GM23338 (cell line): ENCODE results near the gene SERPINB13. TPM values are rescaled to one million over a fixed set of nuclear protein-coding genes. Genes with fewer than 3 reads are reported as not detected.

ENCODE experiments used
- ATAC-seq: fragments of 200-7000 bp; cut with Tn5 transposase; 3 replicates; pipeline ENCODE4 v1.9.1; 2020
- DNase-seq: peaks from one replicate; pipeline ENCODE4 v3.0.0-alpha.2; 2015; ENCODE audit warnings: low spot score
- H2AFZ ChIP-seq: fragments of 200-600 bp; sonication (generic); 2 replicates; pipeline ENCODE4 v1.8.0; 2016; ENCODE audit warnings: antibody characterized with exemption, mild to moderate bottlenecking, moderate library complexity
- H3F3A ChIP-seq: fragments of 200-600 bp; sonication (generic); replicated peaks from 2 replicates; pipeline ENCODE4 v1.8.0; 2017; ENCODE audit warnings: antibody characterized with exemption, mixed run types, low read depth
- H3K27ac ChIP-seq: fragments of 200-600 bp; sonication (generic); 2 replicates; pipeline ENCODE4 v1.6.1; 2016; ENCODE audit warnings: low read depth
- H3K27me3 ChIP-seq: fragments of 200-600 bp; sonication (generic); 2 replicates; pipeline ENCODE4 v1.8.0; 2016; ENCODE audit warnings: mild to moderate bottlenecking, mixed run types, moderate library complexity; ENCODE audit not compliant: insufficient read depth
- H3K36me3 ChIP-seq: fragments of 200-600 bp; sonication (generic); 2 replicates; pipeline ENCODE4 v1.8.0; 2016; ENCODE audit warnings: mild to moderate bottlenecking; ENCODE audit not compliant: insufficient read depth
- H3K4me1 ChIP-seq: fragments of 200-600 bp; sonication (generic); 2 replicates; pipeline ENCODE4 v1.8.0; 2016; ENCODE audit warnings: mild to moderate bottlenecking, moderate library complexity; ENCODE audit not compliant: insufficient read depth
- H3K4me2 ChIP-seq: fragments of 200-600 bp; sonication (generic); 2 replicates; pipeline ENCODE4 v1.7.1; 2017; ENCODE audit warnings: mixed run types
- H3K4me3 ChIP-seq: fragments of 200-600 bp; sonication (generic); 2 replicates; pipeline ENCODE4 v1.6.1; 2016; ENCODE audit warnings: mixed run types
- H3K79me2 ChIP-seq: fragments of 200-600 bp; sonication (generic); replicated peaks from 2 replicates; pipeline ENCODE4 v1.8.0; 2017; ENCODE audit warnings: mild to moderate bottlenecking; ENCODE audit not compliant: insufficient read depth
- H3K9me2 ChIP-seq: fragments of 200-600 bp; sonication (generic); 2 replicates; pipeline ENCODE4 v1.8.0; 2017; ENCODE audit not compliant: insufficient read depth
- H4K20me1 ChIP-seq: fragments of 200-600 bp; sonication (generic); replicated peaks from 2 replicates; pipeline ENCODE4 v1.8.0; 2017; ENCODE audit warnings: mild to moderate bottlenecking; ENCODE audit not compliant: insufficient read depth
- H3K27ac Mint-ChIP-seq: 2 replicates; pipeline ENCODE4 v1.8.0; 2020; ENCODE audit warnings: inconsistent platforms, mild to moderate bottlenecking, moderate library complexity, mixed read lengths
- H3K27me3 Mint-ChIP-seq: 3 replicates; pipeline ENCODE4 v1.8.0; 2022; ENCODE audit warnings: low read depth, mild to moderate bottlenecking, moderate library complexity, mixed read lengths, inconsistent platforms; ENCODE audit not compliant: insufficient read depth, poor library complexity
- H3K36me3 Mint-ChIP-seq: 3 replicates; pipeline ENCODE4 v1.8.0; 2021; ENCODE audit warnings: low read depth, mild to moderate bottlenecking, inconsistent platforms, moderate library complexity, mixed read lengths
- H3K4me1 Mint-ChIP-seq: 3 replicates; pipeline ENCODE4 v1.8.0; 2020; ENCODE audit warnings: mild to moderate bottlenecking, inconsistent platforms, mixed read lengths
- H3K4me3 Mint-ChIP-seq: 3 replicates; pipeline ENCODE4 v1.8.0; 2021; ENCODE audit warnings: moderate library complexity, mild to moderate bottlenecking, inconsistent platforms, mixed read lengths
- H3K9me3 Mint-ChIP-seq: 3 replicates; pipeline ENCODE4 v1.8.0; 2020; ENCODE audit warnings: moderate library complexity, mild to moderate bottlenecking, inconsistent platforms, mixed read lengths
- CREB1 ChIP-seq: fragments of 250-450 bp; sonication (Bioruptor Pico); IDR thresholded peaks from 2 replicates; pipeline ENCODE4 v1.5.0; 2020; ENCODE audit warnings: low read depth, mild to moderate bottlenecking, moderate library complexity
- EZH2 ChIP-seq: fragments of 200-600 bp; sonication (generic); IDR thresholded peaks from one replicate; pipeline ENCODE4 v1.8.0; 2017; ENCODE audit warnings: antibody characterized with exemption, mild to moderate bottlenecking, low read depth; ENCODE audit not compliant: unreplicated experiment
- EZH2phosphoT487 ChIP-seq: fragments of 200-600 bp; sonication (generic); IDR thresholded peaks from one replicate; pipeline ENCODE4 v1.8.1; 2018; ENCODE audit warnings: antibody characterized with exemption; ENCODE audit not compliant: unreplicated experiment
- NANOG ChIP-seq: IDR thresholded peaks from 2 replicates; pipeline ENCODE4 v1.6.1; 2016; ENCODE audit warnings: antibody characterized with exemption, borderline replicate concordance
- POLR2AphosphoS5 ChIP-seq: IDR thresholded peaks from 2 replicates; pipeline ENCODE4 v1.6.1; 2016; ENCODE audit warnings: antibody characterized with exemption, low read depth
- STAT1 ChIP-seq: IDR thresholded peaks from one replicate; pipeline ENCODE4 v1.6.1; 2016; ENCODE audit warnings: antibody characterized with exemption; ENCODE audit not compliant: unreplicated experiment
- ZNF114 ChIP-seq: fragments of 250-450 bp; sonication (Bioruptor Pico); IDR thresholded peaks from 2 replicates; pipeline ENCODE4 v1.5.0; 2020; ENCODE audit warnings: mild to moderate bottlenecking, moderate library complexity
- ZNF331 ChIP-seq: fragments of 250-450 bp; sonication (Bioruptor Pico); IDR thresholded peaks from 2 replicates; pipeline ENCODE4 v1.5.0; 2020; ENCODE audit warnings: low read depth, mild to moderate bottlenecking, moderate library complexity
- polyA plus RNA-seq: library from polyadenylated mRNA; unstranded; fragments of >200 nt; fragmentation: Nextera tagmentation; extraction: Ambion mirVana; gene quantifications from 2 replicates; pipeline ENCODE4 v1.2.1, GENCODE V29; 2016
- total RNA-seq: library from RNA; depleted of rRNA; stranded (reverse); fragments of >200 nt; shearing (Covaris generic); gene quantifications from 2 replicates; pipeline ENCODE4 v1.2.3, GENCODE V29; 2014
- TF ChIP-seq, protein P1 (sequence below): fragments of 250-450 bp; sonication (Bioruptor Pico); IDR thresholded peaks from 2 replicates; pipeline ENCODE4 v1.5.0; 2020; ENCODE audit warnings: mild to moderate bottlenecking, moderate library complexity
- TF ChIP-seq, protein P2 (sequence below): IDR thresholded peaks from 2 replicates; pipeline ENCODE4 v1.6.1; 2016; ENCODE audit warnings: antibody characterized with exemption
- TF ChIP-seq, protein P3 (sequence below): IDR thresholded peaks from one replicate; pipeline ENCODE4 v1.6.1; 2018; ENCODE audit warnings: antibody characterized with exemption; ENCODE audit not compliant: unreplicated experiment
- TF ChIP-seq, protein P4 (sequence below), 2 experiments: fragments of 200-600 bp in 1 of 2; sonication (generic) in 1 of 2; conservative IDR thresholded peaks; 2 replicates each; pipeline versions ENCODE4 v1.5.1 to v1.6.1; 2016 to 2017; ENCODE audit warnings: antibody characterized with exemption in 2 of 2, low read depth in 2 of 2, mild to moderate bottlenecking in 2 of 2, moderate library complexity in 1 of 2

The SERPINB13 gene
- total and polyA plus RNA-seq, 2 experiments from 2014 or later = not detected

DNA sequence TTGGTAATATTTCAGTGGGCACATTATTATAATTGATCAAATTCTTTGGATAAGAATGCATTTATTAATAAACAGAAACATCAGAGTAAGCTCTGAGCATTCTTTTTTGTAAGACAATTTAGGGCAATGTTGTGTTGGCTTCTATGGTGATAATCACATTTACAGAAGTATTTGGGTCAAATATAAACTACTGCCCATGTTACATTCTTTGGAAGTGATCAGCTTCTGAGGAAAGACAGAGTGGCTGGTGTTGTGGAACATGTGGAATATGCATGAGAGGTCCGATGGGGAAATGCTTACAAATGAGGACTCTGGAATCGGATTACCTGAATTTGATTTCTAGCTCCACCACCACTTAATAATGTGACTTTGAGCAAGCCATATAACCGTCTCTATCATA, 19.4 kb downstream of the SERPINB13 start (continued):
- TF ChIP-seq, protein P1, sequence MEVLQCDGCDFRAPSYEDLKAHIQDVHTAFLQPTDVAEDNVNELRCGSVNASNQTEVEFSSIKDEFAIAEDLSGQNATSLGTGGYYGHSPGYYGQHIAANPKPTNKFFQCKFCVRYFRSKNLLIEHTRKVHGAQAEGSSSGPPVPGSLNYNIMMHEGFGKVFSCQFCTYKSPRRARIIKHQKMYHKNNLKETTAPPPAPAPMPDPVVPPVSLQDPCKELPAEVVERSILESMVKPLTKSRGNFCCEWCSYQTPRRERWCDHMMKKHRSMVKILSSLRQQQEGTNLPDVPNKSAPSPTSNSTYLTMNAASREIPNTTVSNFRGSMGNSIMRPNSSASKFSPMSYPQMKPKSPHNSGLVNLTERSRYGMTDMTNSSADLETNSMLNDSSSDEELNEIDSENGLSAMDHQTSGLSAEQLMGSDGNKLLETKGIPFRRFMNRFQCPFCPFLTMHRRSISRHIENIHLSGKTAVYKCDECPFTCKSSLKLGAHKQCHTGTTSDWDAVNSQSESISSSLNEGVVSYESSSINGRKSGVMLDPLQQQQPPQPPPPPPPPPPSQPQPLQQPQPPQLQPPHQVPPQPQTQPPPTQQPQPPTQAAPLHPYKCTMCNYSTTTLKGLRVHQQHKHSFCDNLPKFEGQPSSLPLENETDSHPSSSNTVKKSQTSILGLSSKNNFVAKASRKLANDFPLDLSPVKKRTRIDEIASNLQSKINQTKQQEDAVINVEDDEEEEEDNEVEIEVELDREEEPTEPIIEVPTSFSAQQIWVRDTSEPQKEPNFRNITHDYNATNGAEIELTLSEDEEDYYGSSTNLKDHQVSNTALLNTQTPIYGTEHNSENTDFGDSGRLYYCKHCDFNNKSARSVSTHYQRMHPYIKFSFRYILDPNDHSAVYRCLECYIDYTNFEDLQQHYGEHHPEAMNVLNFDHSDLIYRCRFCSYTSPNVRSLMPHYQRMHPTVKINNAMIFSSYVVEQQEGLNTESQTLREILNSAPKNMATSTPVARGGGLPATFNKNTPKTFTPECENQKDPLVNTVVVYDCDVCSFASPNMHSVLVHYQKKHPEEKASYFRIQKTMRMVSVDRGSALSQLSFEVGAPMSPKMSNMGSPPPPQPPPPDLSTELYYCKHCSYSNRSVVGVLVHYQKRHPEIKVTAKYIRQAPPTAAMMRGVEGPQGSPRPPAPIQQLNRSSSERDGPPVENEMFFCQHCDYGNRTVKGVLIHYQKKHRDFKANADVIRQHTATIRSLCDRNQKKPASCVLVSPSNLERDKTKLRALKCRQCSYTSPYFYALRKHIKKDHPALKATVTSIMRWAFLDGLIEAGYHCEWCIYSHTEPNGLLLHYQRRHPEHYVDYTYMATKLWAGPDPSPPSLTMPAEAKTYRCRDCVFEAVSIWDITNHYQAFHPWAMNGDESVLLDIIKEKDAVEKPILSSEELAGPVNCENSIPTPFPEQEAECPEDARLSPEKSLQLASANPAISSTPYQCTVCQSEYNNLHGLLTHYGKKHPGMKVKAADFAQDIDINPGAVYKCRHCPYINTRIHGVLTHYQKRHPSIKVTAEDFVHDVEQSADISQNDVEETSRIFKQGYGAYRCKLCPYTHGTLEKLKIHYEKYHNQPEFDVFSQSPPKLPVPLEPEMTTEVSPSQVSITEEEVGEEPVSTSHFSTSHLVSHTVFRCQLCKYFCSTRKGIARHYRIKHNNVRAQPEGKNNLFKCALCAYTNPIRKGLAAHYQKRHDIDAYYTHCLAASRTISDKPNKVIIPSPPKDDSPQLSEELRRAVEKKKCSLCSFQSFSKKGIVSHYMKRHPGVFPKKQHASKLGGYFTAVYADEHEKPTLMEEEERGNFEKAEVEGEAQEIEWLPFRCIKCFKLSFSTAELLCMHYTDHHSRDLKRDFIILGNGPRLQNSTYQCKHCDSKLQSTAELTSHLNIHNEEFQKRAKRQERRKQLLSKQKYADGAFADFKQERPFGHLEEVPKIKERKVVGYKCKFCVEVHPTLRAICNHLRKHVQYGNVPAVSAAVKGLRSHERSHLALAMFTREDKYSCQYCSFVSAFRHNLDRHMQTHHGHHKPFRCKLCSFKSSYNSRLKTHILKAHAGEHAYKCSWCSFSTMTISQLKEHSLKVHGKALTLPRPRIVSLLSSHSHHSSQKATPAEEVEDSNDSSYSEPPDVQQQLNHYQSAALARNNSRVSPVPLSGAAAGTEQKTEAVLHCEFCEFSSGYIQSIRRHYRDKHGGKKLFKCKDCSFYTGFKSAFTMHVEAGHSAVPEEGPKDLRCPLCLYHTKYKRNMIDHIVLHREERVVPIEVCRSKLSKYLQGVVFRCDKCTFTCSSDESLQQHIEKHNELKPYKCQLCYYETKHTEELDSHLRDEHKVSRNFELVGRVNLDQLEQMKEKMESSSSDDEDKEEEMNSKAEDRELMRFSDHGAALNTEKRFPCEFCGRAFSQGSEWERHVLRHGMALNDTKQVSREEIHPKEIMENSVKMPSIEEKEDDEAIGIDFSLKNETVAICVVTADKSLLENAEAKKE (CRISPR knock-in tag) = no peak
- no peak for TF ChIP-seq EZH2
- TF ChIP-seq EZH2phosphoT487 = no peak
- TF ChIP-seq, protein P2, sequence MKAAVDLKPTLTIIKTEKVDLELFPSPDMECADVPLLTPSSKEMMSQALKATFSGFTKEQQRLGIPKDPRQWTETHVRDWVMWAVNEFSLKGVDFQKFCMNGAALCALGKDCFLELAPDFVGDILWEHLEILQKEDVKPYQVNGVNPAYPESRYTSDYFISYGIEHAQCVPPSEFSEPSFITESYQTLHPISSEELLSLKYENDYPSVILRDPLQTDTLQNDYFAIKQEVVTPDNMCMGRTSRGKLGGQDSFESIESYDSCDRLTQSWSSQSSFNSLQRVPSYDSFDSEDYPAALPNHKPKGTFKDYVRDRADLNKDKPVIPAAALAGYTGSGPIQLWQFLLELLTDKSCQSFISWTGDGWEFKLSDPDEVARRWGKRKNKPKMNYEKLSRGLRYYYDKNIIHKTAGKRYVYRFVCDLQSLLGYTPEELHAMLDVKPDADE = no peak

DNA sequence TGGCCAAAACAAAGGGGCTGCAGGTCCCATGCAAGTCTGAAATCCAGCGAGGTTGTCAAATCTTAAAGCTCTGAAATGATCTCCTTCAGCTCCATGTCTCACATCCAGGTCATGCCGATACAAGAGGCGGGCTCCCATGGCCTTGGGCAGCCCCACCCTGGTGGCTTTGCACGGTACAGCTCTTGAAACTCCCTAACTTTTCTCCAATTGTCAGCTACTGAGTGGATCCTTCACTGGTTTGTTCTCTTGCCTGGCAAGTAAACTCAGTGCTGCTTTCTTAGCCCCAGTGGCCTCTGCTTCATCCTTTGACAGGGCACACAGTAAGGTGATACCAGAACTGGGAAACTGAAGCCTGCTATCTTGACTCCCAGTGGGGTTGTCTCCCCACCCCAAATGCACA, 26.3 kb downstream of the SERPINB13 start:
- H3K4me3 Mint-ChIP-seq = no peak overlapping the region
- H3K27me3 ChIP-seq = no peaks in the 10 kb centered on the region
- no peak overlapping the region for H3K27ac Mint-ChIP-seq
- no peak overlapping the region for H2AFZ ChIP-seq
- H3K4me1 Mint-ChIP-seq = peaks cover 8% of the 10 kb centered on the region; the same call in 2 of the 3 replicates
- no peak overlapping the region for H3K27ac ChIP-seq
- H3K9me2 ChIP-seq = no peaks in the 10 kb centered on the region; the same call in 1 of the 2 replicates
- H3K36me3 Mint-ChIP-seq = no peaks in the 10 kb centered on the region
- H3K36me3 ChIP-seq = no peaks in the 10 kb centered on the region
- peaks cover 9% of the 10 kb centered on the region for H3K4me1 ChIP-seq
- no peaks in the 10 kb centered on the region for H4K20me1 ChIP-seq
- H3F3A ChIP-seq = no peaks in the 10 kb centered on the region
- no peaks in the 10 kb centered on the region for H3K27me3 Mint-ChIP-seq
- no peaks in the 10 kb centered on the region for H3K79me2 ChIP-seq
- DNase-seq (peak; percentile 3), ATAC-seq (no peak)
- H3K9me3 Mint-ChIP-seq = peaks cover 4% of the 10 kb centered on the region; the same call in 2 of the 3 replicates
- no peak overlapping the region for H3K4me3 ChIP-seq
- H3K4me2 ChIP-seq = no peak overlapping the region
- TF ChIP-seq, protein P3, sequence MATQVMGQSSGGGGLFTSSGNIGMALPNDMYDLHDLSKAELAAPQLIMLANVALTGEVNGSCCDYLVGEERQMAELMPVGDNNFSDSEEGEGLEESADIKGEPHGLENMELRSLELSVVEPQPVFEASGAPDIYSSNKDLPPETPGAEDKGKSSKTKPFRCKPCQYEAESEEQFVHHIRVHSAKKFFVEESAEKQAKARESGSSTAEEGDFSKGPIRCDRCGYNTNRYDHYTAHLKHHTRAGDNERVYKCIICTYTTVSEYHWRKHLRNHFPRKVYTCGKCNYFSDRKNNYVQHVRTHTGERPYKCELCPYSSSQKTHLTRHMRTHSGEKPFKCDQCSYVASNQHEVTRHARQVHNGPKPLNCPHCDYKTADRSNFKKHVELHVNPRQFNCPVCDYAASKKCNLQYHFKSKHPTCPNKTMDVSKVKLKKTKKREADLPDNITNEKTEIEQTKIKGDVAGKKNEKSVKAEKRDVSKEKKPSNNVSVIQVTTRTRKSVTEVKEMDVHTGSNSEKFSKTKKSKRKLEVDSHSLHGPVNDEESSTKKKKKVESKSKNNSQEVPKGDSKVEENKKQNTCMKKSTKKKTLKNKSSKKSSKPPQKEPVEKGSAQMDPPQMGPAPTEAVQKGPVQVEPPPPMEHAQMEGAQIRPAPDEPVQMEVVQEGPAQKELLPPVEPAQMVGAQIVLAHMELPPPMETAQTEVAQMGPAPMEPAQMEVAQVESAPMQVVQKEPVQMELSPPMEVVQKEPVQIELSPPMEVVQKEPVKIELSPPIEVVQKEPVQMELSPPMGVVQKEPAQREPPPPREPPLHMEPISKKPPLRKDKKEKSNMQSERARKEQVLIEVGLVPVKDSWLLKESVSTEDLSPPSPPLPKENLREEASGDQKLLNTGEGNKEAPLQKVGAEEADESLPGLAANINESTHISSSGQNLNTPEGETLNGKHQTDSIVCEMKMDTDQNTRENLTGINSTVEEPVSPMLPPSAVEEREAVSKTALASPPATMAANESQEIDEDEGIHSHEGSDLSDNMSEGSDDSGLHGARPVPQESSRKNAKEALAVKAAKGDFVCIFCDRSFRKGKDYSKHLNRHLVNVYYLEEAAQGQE = no peak
- TF ChIP-seq NANOG (no peak), POLR2AphosphoS5 (no peak), STAT1 (no peak), ZNF331 (no peak), ZNF114 (no peak), CREB1 (no peak)
- TF ChIP-seq, protein P4, sequence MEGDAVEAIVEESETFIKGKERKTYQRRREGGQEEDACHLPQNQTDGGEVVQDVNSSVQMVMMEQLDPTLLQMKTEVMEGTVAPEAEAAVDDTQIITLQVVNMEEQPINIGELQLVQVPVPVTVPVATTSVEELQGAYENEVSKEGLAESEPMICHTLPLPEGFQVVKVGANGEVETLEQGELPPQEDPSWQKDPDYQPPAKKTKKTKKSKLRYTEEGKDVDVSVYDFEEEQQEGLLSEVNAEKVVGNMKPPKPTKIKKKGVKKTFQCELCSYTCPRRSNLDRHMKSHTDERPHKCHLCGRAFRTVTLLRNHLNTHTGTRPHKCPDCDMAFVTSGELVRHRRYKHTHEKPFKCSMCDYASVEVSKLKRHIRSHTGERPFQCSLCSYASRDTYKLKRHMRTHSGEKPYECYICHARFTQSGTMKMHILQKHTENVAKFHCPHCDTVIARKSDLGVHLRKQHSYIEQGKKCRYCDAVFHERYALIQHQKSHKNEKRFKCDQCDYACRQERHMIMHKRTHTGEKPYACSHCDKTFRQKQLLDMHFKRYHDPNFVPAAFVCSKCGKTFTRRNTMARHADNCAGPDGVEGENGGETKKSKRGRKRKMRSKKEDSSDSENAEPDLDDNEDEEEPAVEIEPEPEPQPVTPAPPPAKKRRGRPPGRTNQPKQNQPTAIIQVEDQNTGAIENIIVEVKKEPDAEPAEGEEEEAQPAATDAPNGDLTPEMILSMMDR (conservative IDR thresholded peaks at IDR 0.05; ENCODE audit: low read depth in 2 of 2) = no peak
- TF ChIP-seq, protein P2 = no peak
